Lung (tissue), 12 donors: ENCODE data around the gene PDIA2. TPM values are rescaled to one million over a fixed set of nuclear protein-coding genes. Genes with fewer than 3 reads are reported as not detected.

ENCODE experiments used
- ATAC-seq: fragments of 200-7000 bp; cut with Tn5 transposase; one replicate; pipeline ENCODE4 v1.9.1; 2020; ENCODE audit warnings: moderate number of reproducible peaks; ENCODE audit not compliant: insufficient read depth, low FRiP score
- DNase-seq, 3 donors: peaks; one replicate each; pipeline ENCODE4 v3.0.0-alpha.2; 2013 to 2017
- H3K27ac ChIP-seq, 2 donors: one replicate each; pipeline ENCODE4 v1.5.1; 2013; ENCODE audit warnings: mild to moderate bottlenecking in 2 of 2, moderate library complexity in 2 of 2, control low read depth in 1 of 2, inconsistent platforms in 1 of 2, low read depth in 1 of 2, low read length in 1 of 2
- H3K27me3 ChIP-seq, 3 donors: one replicate each; pipeline ENCODE4 v1.5.1; 2013; ENCODE audit warnings: low read length in 2 of 3; ENCODE audit not compliant: control insufficient read depth in 3 of 3, insufficient read depth in 3 of 3
- H3K36me3 ChIP-seq, 4 donors: one replicate each; pipeline ENCODE4 v1.5.1; 2013; ENCODE audit warnings: low read length in 4 of 4, mild to moderate bottlenecking in 1 of 4, moderate library complexity in 1 of 4; ENCODE audit not compliant: control insufficient read depth in 4 of 4, insufficient read depth in 4 of 4
- H3K4me1 ChIP-seq, 5 donors: one replicate each; pipeline ENCODE4 v1.5.1; 2013; ENCODE audit warnings: low read length in 5 of 5, mild to moderate bottlenecking in 2 of 5, moderate library complexity in 1 of 5; ENCODE audit not compliant: control insufficient read depth in 5 of 5, insufficient read depth in 5 of 5
- H3K4me3 ChIP-seq: one replicate; pipeline ENCODE4 v1.5.1; 2013; ENCODE audit warnings: mild to moderate bottlenecking, control low read depth, moderate library complexity
- H3K9ac ChIP-seq, 2 donors: one replicate each; pipeline ENCODE4 v1.5.1; 2013; ENCODE audit warnings: low read length in 2 of 2, control low read depth in 1 of 2; ENCODE audit not compliant: insufficient read depth in 1 of 2
- H3K9me3 ChIP-seq, 4 donors: one replicate each; pipeline ENCODE4 v1.5.1; 2013; ENCODE audit warnings: low read length in 3 of 4, mild to moderate bottlenecking in 1 of 4, moderate library complexity in 1 of 4; ENCODE audit not compliant: control insufficient read depth in 4 of 4, insufficient read depth in 3 of 4
- CTCF ChIP-seq: IDR thresholded peaks from 2 replicates; pipeline ENCODE4 v1.5.1; 2012; ENCODE audit warnings: mild to moderate bottlenecking; ENCODE audit errors: control extremely low read depth, extremely low read depth
- WGBS, 2 donors: extraction: QIAGEN DNeasy Blood & Tissue Kit; methylation state at CpG; one replicate each; pipeline ENCODE4 v1.1.7; 2013; 5-methylcytosine and 5-hydroxymethylcytosine counted together
- polyA plus RNA-seq, 2 donors: library from polyadenylated mRNA; stranded (reverse); fragments of 200-250 nt; gene quantifications; one replicate each; pipeline ENCODE4 v1.2.1, GENCODE V29; 2013
- total RNA-seq, 2 donors: library from RNA; depleted of rRNA in 1 of 2; stranded (reverse); fragments of >200 nt in 1 of 2; gene quantifications; one replicate each; pipeline ENCODE4 v1.2.1, GENCODE V29; 2014 to 2021
- donor health status: control.
- donor health status: control.
- donor health status: Bipolar disorder and iron deficiency.
- donor health status: healthy.
- donor health status: DM: yes; HTN: yes; CAD: no.

PDIA2 gene
- total and polyA plus RNA-seq, 4 donors, result 0.19 to 0.65 (median 0.24) TPM

GRCh38 chr16:287298-287811 is 4.4 kb downstream of the PDIA2 start:
- ATAC-seq (no peak), DNase-seq (no peak)
- Histone ChIP-seq H3K9me3 (no peaks in the 10 kb centered on the region), H3K36me3 (peaks cover 0 to 54% (median 8%) of the 10 kb centered on the region in 4 donors), H3K9ac (no peak overlapping the region), H3K27ac (no peak overlapping the region), H3K4me1 (no peaks in the 10 kb centered on the region), H3K4me3 (no peak overlapping the region), H3K27me3 (no peaks in the 10 kb centered on the region)
- WGBS, 2 donors, result 86 to 89% methylated on average over 16 of the region's 16 CpGs
- no peak for TF ChIP-seq CTCF

- TF ChIP-seq CTCF, result no peak
- no peak for ATAC-seq
- peaks cover 0 to 63% (median 8%) of the 10 kb centered on the region in 4 donors for H3K36me3 ChIP-seq
These were observed 5.3 kb downstream of the PDIA2 start for GRCh38 chr16:287981-288920.

GRCh38 chr16:289395-289997 is 6.5 kb downstream of the PDIA2 start:
- no peaks in the 10 kb centered on the region for H3K27me3 ChIP-seq
- H3K9me3 ChIP-seq, result no peaks in the 10 kb centered on the region
- WGBS, 2 donors, result 95 to 96% methylated on average over 22 of the region's 22 CpGs
- no peak overlapping the region for H3K27ac ChIP-seq
- no peak overlapping the region for H3K9ac ChIP-seq
- H3K36me3 ChIP-seq, result peaks cover 0 to 66% (median 8%) of the 10 kb centered on the region in 4 donors
- no peak overlapping the region for H3K4me3 ChIP-seq
- ATAC-seq (no peak), DNase-seq (no peak)
- TF ChIP-seq CTCF, result no peak
- H3K4me1 ChIP-seq, result no peaks in the 10 kb centered on the region

More at GRCh38 chr16:287981-288920, 5.3 kb downstream of the PDIA2 start:
- Histone ChIP-seq H3K27ac (no peak overlapping the region), H3K9me3 (no peaks in the 10 kb centered on the region), H3K4me1 (no peaks in the 10 kb centered on the region), H3K4me3 (no peak overlapping the region), H3K9ac (no peak overlapping the region), H3K27me3 (no peaks in the 10 kb centered on the region)
- WGBS, 2 donors, result 95 to 96% methylated on average over 33 of the region's 33 CpGs
- DNase-seq, result no peak
